Keratinocyte (primary cell): Measurements from ENCODE around the gene SEZ6L2.

Source experiments
- EZH2 ChIP-seq: IDR thresholded peaks from one replicate; pipeline ENCODE4 v1.6.1; 2012; ENCODE audit warnings: inconsistent platforms, mild to moderate bottlenecking, low read length, moderate library complexity
- TF ChIP-seq, protein P1 (sequence below), 3 experiments: IDR thresholded peaks in 1 of 3; conservative IDR thresholded peaks in 1 of 3; optimal IDR thresholded peaks in 1 of 3; 2 replicates in 2 of 3; 3 replicates in 1 of 3; pipeline versions ENCODE3 to v1.5.1; 2011; ENCODE audit warnings: low read length in 3 of 3, mild to moderate bottlenecking in 3 of 3, moderate library complexity in 2 of 3, control low read depth in 1 of 3, inconsistent platforms in 1 of 3; ENCODE audit not compliant: insufficient read depth in 2 of 3; ENCODE audit errors: extremely low read depth in 1 of 3

DNA sequence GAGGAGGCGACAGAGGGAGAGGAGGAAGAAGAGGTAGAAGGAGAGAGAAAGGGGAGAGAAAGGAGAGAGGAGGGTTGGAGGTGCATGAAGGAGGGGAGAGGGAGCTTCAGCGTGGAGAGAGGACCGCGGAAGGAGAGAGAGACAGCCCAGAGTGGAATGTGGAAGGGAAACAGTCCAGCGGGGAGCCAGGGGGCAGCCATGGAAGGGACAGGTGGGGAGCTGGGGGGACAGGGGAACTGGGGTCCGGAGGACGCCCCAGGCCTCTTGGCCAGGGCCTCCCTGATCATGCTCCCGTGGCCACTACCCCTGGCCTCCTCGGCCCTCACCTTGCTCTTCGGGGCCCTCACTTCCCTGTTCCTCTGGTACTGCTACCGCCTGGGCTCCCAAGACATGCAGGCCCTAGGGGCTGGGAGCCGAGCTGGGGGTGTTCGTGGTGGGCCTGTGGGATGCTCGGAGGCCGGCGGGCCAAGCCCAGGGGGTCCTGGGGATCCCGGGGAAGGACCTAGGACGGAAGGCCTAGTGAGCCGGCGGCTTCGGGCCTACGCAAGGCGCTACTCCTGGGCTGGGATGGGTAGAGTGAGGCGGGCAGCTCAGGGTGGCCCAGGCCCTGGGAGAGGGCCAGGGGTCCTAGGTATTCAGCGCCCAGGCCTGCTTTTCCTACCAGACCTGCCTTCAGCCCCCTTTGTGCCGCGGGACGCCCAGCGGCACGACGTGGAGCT is 1.7 kb upstream of the SEZ6L2 start:
- TF ChIP-seq, protein P1, sequence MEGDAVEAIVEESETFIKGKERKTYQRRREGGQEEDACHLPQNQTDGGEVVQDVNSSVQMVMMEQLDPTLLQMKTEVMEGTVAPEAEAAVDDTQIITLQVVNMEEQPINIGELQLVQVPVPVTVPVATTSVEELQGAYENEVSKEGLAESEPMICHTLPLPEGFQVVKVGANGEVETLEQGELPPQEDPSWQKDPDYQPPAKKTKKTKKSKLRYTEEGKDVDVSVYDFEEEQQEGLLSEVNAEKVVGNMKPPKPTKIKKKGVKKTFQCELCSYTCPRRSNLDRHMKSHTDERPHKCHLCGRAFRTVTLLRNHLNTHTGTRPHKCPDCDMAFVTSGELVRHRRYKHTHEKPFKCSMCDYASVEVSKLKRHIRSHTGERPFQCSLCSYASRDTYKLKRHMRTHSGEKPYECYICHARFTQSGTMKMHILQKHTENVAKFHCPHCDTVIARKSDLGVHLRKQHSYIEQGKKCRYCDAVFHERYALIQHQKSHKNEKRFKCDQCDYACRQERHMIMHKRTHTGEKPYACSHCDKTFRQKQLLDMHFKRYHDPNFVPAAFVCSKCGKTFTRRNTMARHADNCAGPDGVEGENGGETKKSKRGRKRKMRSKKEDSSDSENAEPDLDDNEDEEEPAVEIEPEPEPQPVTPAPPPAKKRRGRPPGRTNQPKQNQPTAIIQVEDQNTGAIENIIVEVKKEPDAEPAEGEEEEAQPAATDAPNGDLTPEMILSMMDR (optimal IDR thresholded peaks at IDR 0.05 in 1 of 3, IDR thresholded peaks at IDR 0.05 in 1 of 3, conservative IDR thresholded peaks at IDR 0.05 in 1 of 3; ENCODE audit: extremely low read depth in 1 of 3, insufficient read depth in 2 of 3, low read length in 3 of 3), result no peak
- no peak for TF ChIP-seq EZH2
